Measurements from ENCODE around the gene WDFY2. TPM values are rescaled to one million over a fixed set of nuclear protein-coding genes. Genes with fewer than 3 reads are reported as not detected.
A peak's percentile ranks its signal among the peaks of the same experiment; 100 is the strongest.

WDFY2 gene
- total RNA-seq, 1 experiment from 2014 or later, result 25.7 TPM

DNA sequence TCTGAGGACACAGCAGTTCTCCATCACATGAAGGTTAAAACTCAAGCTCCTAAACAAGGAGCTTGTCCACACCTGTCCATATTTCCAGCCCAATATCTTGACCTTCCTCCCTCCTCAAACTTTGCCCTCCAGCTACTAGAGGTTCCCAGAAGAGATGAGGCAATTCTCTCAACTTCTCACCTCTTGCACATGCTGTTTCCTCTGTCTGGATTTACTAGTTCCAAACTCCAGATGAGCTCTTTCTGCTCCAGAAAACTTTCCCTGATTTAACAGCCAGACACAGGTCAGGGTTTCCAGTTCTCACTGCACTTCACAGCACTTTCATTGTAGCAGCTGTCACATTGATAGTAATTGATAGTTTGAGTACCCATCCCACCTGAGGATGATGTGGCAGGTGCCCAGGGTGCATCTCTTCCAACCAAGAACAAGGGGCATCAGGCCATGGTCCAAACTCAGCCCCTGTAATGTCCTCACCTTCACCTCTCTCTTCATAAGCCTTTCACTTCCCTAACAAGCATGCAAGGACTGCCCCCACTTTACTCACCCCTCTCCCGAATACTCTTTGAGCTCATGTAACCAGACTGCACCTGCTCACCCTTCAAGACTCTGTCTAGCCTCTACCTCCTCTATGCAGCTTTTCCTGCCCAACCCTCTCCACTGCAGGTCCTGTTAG, 3.0 kb upstream of the WDFY2 start:
- Mint-ChIP-seq H3K9me3 (no peaks in the 10 kb centered on the region), H3K27me3 (ENCODE audit: low read depth) (no peaks in the 10 kb centered on the region), H3K4me3 (no peak overlapping the region), H3K27ac (no peak overlapping the region), H3K4me1 (peaks cover 21% of the 10 kb centered on the region), H3K36me3 (no peaks in the 10 kb centered on the region)
- CTCF ChIA-PET, result no interaction called here
- TF ChIP-seq JUN (CRISPR knock-in tag; IDR thresholded peaks at IDR 0.05), result no peak
- TF ChIP-seq EMX1 (CRISPR knock-in tag; IDR thresholded peaks at IDR 0.05), result no peak
- TF ChIP-seq ZMAT4 (CRISPR knock-in tag; IDR thresholded peaks at IDR 0.05), result no peak
- TF ChIP-seq NR1H2 (CRISPR knock-in tag; IDR thresholded peaks at IDR 0.05), result no peak
- TF ChIP-seq ZNF416 (CRISPR knock-in tag; IDR thresholded peaks at IDR 0.05), result no peak
- no peak for TF ChIP-seq MXD4 (CRISPR knock-in tag; IDR thresholded peaks at IDR 0.05; ENCODE audit: borderline replicate concordance)
- TF ChIP-seq, protein P1, sequence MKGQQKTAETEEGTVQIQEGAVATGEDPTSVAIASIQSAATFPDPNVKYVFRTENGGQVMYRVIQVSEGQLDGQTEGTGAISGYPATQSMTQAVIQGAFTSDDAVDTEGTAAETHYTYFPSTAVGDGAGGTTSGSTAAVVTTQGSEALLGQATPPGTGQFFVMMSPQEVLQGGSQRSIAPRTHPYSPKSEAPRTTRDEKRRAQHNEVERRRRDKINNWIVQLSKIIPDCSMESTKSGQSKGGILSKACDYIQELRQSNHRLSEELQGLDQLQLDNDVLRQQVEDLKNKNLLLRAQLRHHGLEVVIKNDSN (CRISPR knock-in tag; IDR thresholded peaks at IDR 0.05), result no peak
- no peak for TF ChIP-seq HMGA2 (CRISPR knock-in tag; IDR thresholded peaks at IDR 0.05)
- TF ChIP-seq GRHL2 (CRISPR knock-in tag; IDR thresholded peaks at IDR 0.05; ENCODE audit: insufficient replicate concordance, severe bottlenecking), result no peak
- no peak for TF ChIP-seq SP1 (CRISPR knock-in tag; conservative IDR thresholded peaks at IDR 0.05)
- DNase-seq (ENCODE audit: low spot score), result no peak
- POLR2A ChIA-PET, result no interaction called here
- ATAC-seq, result no peak

- no peak for TF ChIP-seq CDX4 (CRISPR knock-in tag; IDR thresholded peaks at IDR 0.05; ENCODE audit: borderline replicate concordance)
- no peak for TF ChIP-seq FOXP1 (CRISPR knock-in tag; IDR thresholded peaks at IDR 0.05; ENCODE audit: borderline replicate concordance)
- no peak for TF ChIP-seq ARID4B (CRISPR knock-in tag; IDR thresholded peaks at IDR 0.05; ENCODE audit: borderline replicate concordance)
- no peak for TF ChIP-seq USF2 (CRISPR knock-in tag; IDR thresholded peaks at IDR 0.05)
- no peak for TF ChIP-seq ETV6 (CRISPR knock-in tag; IDR thresholded peaks at IDR 0.05)
- TF ChIP-seq E2F5 (CRISPR knock-in tag; IDR thresholded peaks at IDR 0.05), result peak; percentile 39; the same call in 1 of the 2 replicates
- no peak for TF ChIP-seq ZNF121 (CRISPR knock-in tag; IDR thresholded peaks at IDR 0.05)
- no peak for TF ChIP-seq SMAD4 (CRISPR knock-in tag; IDR thresholded peaks at IDR 0.05)
- TF ChIP-seq, protein P2, sequence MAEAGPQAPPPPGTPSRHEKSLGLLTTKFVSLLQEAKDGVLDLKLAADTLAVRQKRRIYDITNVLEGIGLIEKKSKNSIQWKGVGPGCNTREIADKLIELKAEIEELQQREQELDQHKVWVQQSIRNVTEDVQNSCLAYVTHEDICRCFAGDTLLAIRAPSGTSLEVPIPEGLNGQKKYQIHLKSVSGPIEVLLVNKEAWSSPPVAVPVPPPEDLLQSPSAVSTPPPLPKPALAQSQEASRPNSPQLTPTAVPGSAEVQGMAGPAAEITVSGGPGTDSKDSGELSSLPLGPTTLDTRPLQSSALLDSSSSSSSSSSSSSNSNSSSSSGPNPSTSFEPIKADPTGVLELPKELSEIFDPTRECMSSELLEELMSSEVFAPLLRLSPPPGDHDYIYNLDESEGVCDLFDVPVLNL (CRISPR knock-in tag; IDR thresholded peaks at IDR 0.05; ENCODE audit: borderline replicate concordance, low read depth), result no peak
- TF ChIP-seq, protein P3, sequence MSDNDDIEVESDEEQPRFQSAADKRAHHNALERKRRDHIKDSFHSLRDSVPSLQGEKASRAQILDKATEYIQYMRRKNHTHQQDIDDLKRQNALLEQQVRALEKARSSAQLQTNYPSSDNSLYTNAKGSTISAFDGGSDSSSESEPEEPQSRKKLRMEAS (CRISPR knock-in tag; IDR thresholded peaks at IDR 0.05), result 0 out of 2 replicates have a peak, but pooled peaks have one; percentile 4
- H3K27ac Mint-ChIP-seq, result peak overlapping the region; percentile 94
Observed at GRCh38 chr13:51583469-51583874, 790 bp upstream of the WDFY2 start.

More at GRCh38 chr13:51583469-51583874, 790 bp upstream of the WDFY2 start:
- H3K4me3 Mint-ChIP-seq, result peak overlapping the region; percentile 93
- peaks cover 38% of the 10 kb centered on the region for H3K4me1 Mint-ChIP-seq
- CTCF ChIA-PET, result interaction anchor here (0.6 to 1.4 kb wide), 4 partner anchors 131 to 214 kb away, joined by 3 to 7 read pairs (median 5); partner anchors contain the start of gene INTS6
- DNase-seq (ENCODE audit: low spot score) (no peak), ATAC-seq (no peak)
- no peaks in the 10 kb centered on the region for H3K36me3 Mint-ChIP-seq
- no peaks in the 10 kb centered on the region for H3K27me3 Mint-ChIP-seq (ENCODE audit: low read depth)
- H3K9me3 Mint-ChIP-seq, result no peaks in the 10 kb centered on the region
- POLR2A ChIA-PET, result interaction anchor here (0.6 to 1.2 kb wide), 3 partner anchors 63 to 185 kb away, joined by 3 to 9 read pairs (median 3); partner anchors contain the start of gene INTS6

Data from WTC11 (cell line).